PC-3 (cell line): ENCODE data around the gene GUCA2B. TPM values are rescaled to one million over a fixed set of nuclear protein-coding genes. Genes with fewer than 3 reads are reported as not detected.
A peak's percentile ranks its signal among the peaks of the same experiment; 100 is the strongest.

Experiments
- ATAC-seq: fragments of 200-7000 bp; cut with Tn5 transposase; 2 replicates; pipeline ENCODE4 v1.9.1; 2020; ENCODE audit warnings: mild to moderate bottlenecking, moderate library complexity
- BruUV-seq: library from RNA; stranded (reverse); fragments of 400-500 nt; replicated peaks from 2 replicates; lab custom pipeline; 2021; lab: Mats Ljungman, UMichigan
- CTCF ChIA-PET: fragments of 300-600 bp; sonication (Branson Sonifier 250); formaldehyde crosslinking; loops from one replicate; lab custom pipeline; 2022; ENCODE audit warnings: antibody characterized with exemption; lab: Charles Lee
- POLR2A ChIA-PET: fragments of 300-600 bp; sonication (Branson Sonifier 250); formaldehyde crosslinking; loops from one replicate; lab custom pipeline; 2022; ENCODE audit warnings: antibody characterized with exemption; ENCODE audit not compliant: unreplicated experiment; lab: Charles Lee
- DNase-seq: peaks from one replicate; pipeline ENCODE4 v3.0.0-alpha.2; 2015
- H2AFZ ChIP-seq: fragments of 300-600 bp; sonication (generic); 2 replicates; pipeline ENCODE4 v1.6.0; 2016; ENCODE audit warnings: antibody characterized with exemption, low read length
- H3F3A ChIP-seq: fragments of 300-600 bp; sonication (generic); one replicate; pipeline ENCODE4 v1.6.0; 2017; ENCODE audit warnings: antibody characterized with exemption, low read length, control low read depth, mild to moderate bottlenecking; ENCODE audit not compliant: unreplicated experiment
- H3K27ac ChIP-seq: fragments of 300-600 bp; sonication (generic); 2 replicates; pipeline ENCODE4 v1.5.1; 2016; ENCODE audit warnings: mild to moderate bottlenecking, low read length
- H3K27me3 ChIP-seq: fragments of 300-600 bp; sonication (generic); 2 replicates; pipeline ENCODE4 v1.6.1; 2016; ENCODE audit warnings: low read length, mixed read lengths
- H3K36me3 ChIP-seq: fragments of 300-600 bp; sonication (generic); 2 replicates; pipeline ENCODE4 v1.6.1; 2016; ENCODE audit warnings: low read depth, mixed run types, low read length, mixed read lengths
- H3K4me1 ChIP-seq: fragments of 300-600 bp; sonication (generic); 2 replicates; pipeline ENCODE4 v1.5.1; 2016; ENCODE audit warnings: low read length; ENCODE audit not compliant: insufficient read depth
- H3K4me2 ChIP-seq: fragments of 300-600 bp; sonication (generic); 2 replicates; pipeline ENCODE4 v1.6.0; 2016; ENCODE audit warnings: low read length
- H3K4me3 ChIP-seq: fragments of 300-600 bp; sonication (generic); 2 replicates; pipeline ENCODE4 v1.5.1; 2016; ENCODE audit warnings: mild to moderate bottlenecking, low read length, mixed read lengths
- H3K79me2 ChIP-seq: fragments of 300-600 bp; sonication (generic); 2 replicates; pipeline ENCODE4 v1.6.1; 2017; ENCODE audit warnings: low read length, mixed read lengths
- H3K9ac ChIP-seq: fragments of 300-600 bp; sonication (generic); 2 replicates; pipeline ENCODE4 v1.6.0; 2016; ENCODE audit warnings: mild to moderate bottlenecking, low read length
- H3K9me2 ChIP-seq: fragments of 300-600 bp; sonication (generic); replicated peaks from 2 replicates; pipeline ENCODE4 v1.6.1; 2016; ENCODE audit warnings: mixed run types, low read length, mixed read lengths
- H3K9me3 ChIP-seq: fragments of 300-600 bp; sonication (generic); 2 replicates; pipeline ENCODE4 v1.6.1; 2016; ENCODE audit warnings: low read length, mixed read lengths
- H4K20me1 ChIP-seq: fragments of 300-600 bp; sonication (generic); 2 replicates; pipeline ENCODE4 v1.6.1; 2016; ENCODE audit warnings: low read length, mixed read lengths
- CTCF ChIP-seq: fragments of 300-600 bp; sonication (generic); conservative IDR thresholded peaks from 2 replicates; pipeline ENCODE4 v1.5.1; 2017; ENCODE audit warnings: antibody characterized with exemption, low read depth, mild to moderate bottlenecking, low read length
- EZH2 ChIP-seq: fragments of 300-600 bp; sonication (generic); IDR thresholded peaks from one replicate; pipeline ENCODE4 v1.6.1; 2017; ENCODE audit warnings: antibody characterized with exemption, mild to moderate bottlenecking, low read length; ENCODE audit not compliant: unreplicated experiment
- EZH2phosphoT487 ChIP-seq: fragments of 300-600 bp; sonication (generic); IDR thresholded peaks from 2 replicates; pipeline ENCODE4 v1.6.1; 2018; ENCODE audit warnings: mild to moderate bottlenecking, antibody characterized with exemption, low read length, borderline replicate concordance
- intact Hi-C: fragments of 100-400 bp; cut with micrococcal nuclease; formaldehyde crosslinking; loops from 2 replicates; pipeline ENCODE4 v1.9.0; 2023
- total RNA-seq: library from RNA; depleted of rRNA; stranded (reverse); fragments of >200 nt; gene quantifications from 2 replicates; pipeline ENCODE4 v1.2.3, GENCODE V29; 2014

The GUCA2B gene
- total RNA-seq, 1 experiment from 2014 or later, result not detected

- H3K9me3 ChIP-seq, result no peaks in the 10 kb centered on the region
- ATAC-seq (no peak), DNase-seq (no peak)
- ChIA-PET POLR2A (no interaction called here), CTCF (no interaction called here)
- no peaks in the 10 kb centered on the region for H3K27me3 ChIP-seq
- no peaks in the 10 kb centered on the region for H4K20me1 ChIP-seq
- no TSS peak for BruUV-seq
- H3K4me3 ChIP-seq, result no peak overlapping the region
- no peak overlapping the region for H3K9ac ChIP-seq
- H3K36me3 ChIP-seq, result no peaks in the 10 kb centered on the region
- no peak overlapping the region for H2AFZ ChIP-seq
- H3F3A ChIP-seq, result no peaks in the 10 kb centered on the region
- no peaks in the 10 kb centered on the region for H3K9me2 ChIP-seq
- no peak overlapping the region for H3K4me2 ChIP-seq
- TF ChIP-seq EZH2phosphoT487, result no peak
- no peak for TF ChIP-seq CTCF
- no peak for TF ChIP-seq EZH2
- H3K4me1 ChIP-seq, result no peaks in the 10 kb centered on the region
- no peak overlapping the region for H3K27ac ChIP-seq
- intact Hi-C loops, result no loop called here
- H3K79me2 ChIP-seq, result no peaks in the 10 kb centered on the region
Observed at GRCh38 chr1:42118125-42118524, 35.1 kb upstream of the GUCA2B start.

- Histone ChIP-seq H3F3A (no peaks in the 10 kb centered on the region), H3K9me3 (no peaks in the 10 kb centered on the region), H3K4me2 (no peak overlapping the region), H3K36me3 (no peaks in the 10 kb centered on the region), H3K79me2 (no peaks in the 10 kb centered on the region), H3K4me1 (peaks cover 7% of the 10 kb centered on the region; the same call in 1 of the 2 replicates), H3K4me3 (no peak overlapping the region), H3K27ac (no peak overlapping the region), H3K9ac (no peak overlapping the region), H3K27me3 (no peaks in the 10 kb centered on the region), H4K20me1 (no peaks in the 10 kb centered on the region), H2AFZ (no peak overlapping the region), H3K9me2 (no peaks in the 10 kb centered on the region)
- TF ChIP-seq CTCF, result no peak
- no peak for TF ChIP-seq EZH2phosphoT487
- no peak for TF ChIP-seq EZH2
- BruUV-seq, result no TSS peak
- ATAC-seq, result no peak
- ChIA-PET CTCF (no interaction called here), POLR2A (no interaction called here)
- no peak for DNase-seq
- intact Hi-C loops, result no loop called here
Observed at GRCh38 chr1:42122408-42122807, 30.8 kb upstream of the GUCA2B start.

GRCh38 chr1:42125552-42125951 is 27.7 kb upstream of the GUCA2B start:
- Histone ChIP-seq H3K27me3 (no peaks in the 10 kb centered on the region), H3K79me2 (no peaks in the 10 kb centered on the region), H3K9me3 (no peaks in the 10 kb centered on the region), H2AFZ (no peak overlapping the region), H3K4me3 (no peak overlapping the region), H3K9ac (no peak overlapping the region), H3K36me3 (no peaks in the 10 kb centered on the region), H3K27ac (no peak overlapping the region), H3K4me1 (peaks cover 7% of the 10 kb centered on the region; the same call in 1 of the 2 replicates), H3K9me2 (no peaks in the 10 kb centered on the region), H3F3A (no peaks in the 10 kb centered on the region), H3K4me2 (no peak overlapping the region), H4K20me1 (no peaks in the 10 kb centered on the region)
- BruUV-seq, result no TSS peak
- ATAC-seq (peak; percentile 94), DNase-seq (peak; percentile 39)
- intact Hi-C loops, result no loop called here
- ChIA-PET CTCF (no interaction called here), POLR2A (no interaction called here)
- TF ChIP-seq CTCF (no peak), EZH2 (no peak), EZH2phosphoT487 (no peak)
